HEK293 (cell line): ENCODE results near the gene CD276.

Source experiments
- CTCF ChIA-PET: fragments of 350-600 bp; formaldehyde crosslinking; extraction: SDS; loops from one replicate; lab custom pipeline; 2021; ENCODE audit warnings: antibody characterized with exemption; lab: Yijun Ruan, JAX
- POLR2A ChIA-PET: fragments of 300-600 bp; formaldehyde crosslinking; extraction: SDS; loops from one replicate; lab custom pipeline; 2020; ENCODE audit warnings: antibody characterized with exemption, inconsistent platforms; lab: Yijun Ruan, JAX
- H3K27ac ChIP-seq: fragments of 200-500 bp; sonication (Bioruptor generic); 2 replicates; pipeline ENCODE4 v1.5.1; 2014; ENCODE audit warnings: low read depth, low read length, control low read depth, inconsistent platforms; ENCODE audit errors: extremely low read depth
- H3K36me3 ChIP-seq, 2 experiments: fragments of 200-500 bp in 1 of 2; sonication (Bioruptor generic) in 1 of 2; 1 replicate in 1 of 2; 2 replicates in 1 of 2; pipeline ENCODE4 v1.5.1; 2014 to 2017; ENCODE audit warnings: inconsistent platforms in 2 of 2, low read length in 2 of 2; ENCODE audit not compliant: control insufficient read depth in 2 of 2, insufficient read depth in 1 of 2
- H3K4me1 ChIP-seq: fragments of 200-500 bp; sonication (Bioruptor generic); 2 replicates; pipeline ENCODE4 v1.5.1; 2014; ENCODE audit warnings: mild to moderate bottlenecking, low read length, inconsistent platforms; ENCODE audit not compliant: control insufficient read depth, insufficient read depth
- H3K4me3 ChIP-seq: 2 replicates; pipeline ENCODE4 v1.5.1; 2011; ENCODE audit warnings: low read depth, mild to moderate bottlenecking, control low read depth, low read length, moderate library complexity
- H3K9me3 ChIP-seq: fragments of 200-500 bp; sonication (Bioruptor generic); 2 replicates; pipeline ENCODE4 v1.5.1; 2014; ENCODE audit warnings: low read depth, low read length, inconsistent platforms; ENCODE audit not compliant: control insufficient read depth, insufficient read depth
- HOXD13 ChIP-seq: sonication (generic); formaldehyde crosslinking; IDR thresholded peaks from 2 replicates; pipeline ENCODE4 v1.8.0; 2022; ENCODE audit warnings: missing genetic modification reagents, borderline replicate concordance
- YY1 ChIP-seq: fragments of 450-650 bp; formaldehyde crosslinking; IDR thresholded peaks from 2 replicates; pipeline ENCODE4 v1.5.1; 2018; ENCODE audit warnings: missing biosample characterization, missing genetic modification characterization
- ZBTB48 ChIP-seq: fragments of 450-650 bp; formaldehyde crosslinking; IDR thresholded peaks from 2 replicates; pipeline ENCODE4 v1.5.1; 2016; ENCODE audit warnings: missing biosample characterization, missing genetic modification characterization
- ZBTB8A ChIP-seq: fragments of 450-650 bp; formaldehyde crosslinking; IDR thresholded peaks from 2 replicates; pipeline ENCODE4 v1.5.1; 2016; ENCODE audit warnings: missing biosample characterization, missing genetic modification characterization
- ZNF132 ChIP-seq: fragments of 450-650 bp; formaldehyde crosslinking; IDR thresholded peaks from 2 replicates; pipeline ENCODE4 v1.5.1; 2017; ENCODE audit warnings: missing biosample characterization, missing genetic modification characterization, borderline replicate concordance
- ZNF16 ChIP-seq: fragments of 450-650 bp; formaldehyde crosslinking; IDR thresholded peaks from 2 replicates; pipeline ENCODE4 v1.5.1; 2016; ENCODE audit warnings: low read depth, missing biosample characterization, missing genetic modification characterization
- ZNF248 ChIP-seq: fragments of 450-650 bp; formaldehyde crosslinking; IDR thresholded peaks from 2 replicates; pipeline ENCODE4 v1.5.1; 2017; ENCODE audit warnings: missing biosample characterization, missing genetic modification characterization
- ZNF280C ChIP-seq: fragments of 450-650 bp; formaldehyde crosslinking; IDR thresholded peaks from 2 replicates; pipeline ENCODE4 v1.5.1; 2016; ENCODE audit warnings: missing biosample characterization, missing genetic modification characterization
- ZNF335 ChIP-seq: fragments of 450-650 bp; formaldehyde crosslinking; conservative IDR thresholded peaks from 2 replicates; pipeline ENCODE4 v1.5.1; 2016; ENCODE audit warnings: missing biosample characterization, missing genetic modification characterization
- ZNF514 ChIP-seq: fragments of 450-650 bp; formaldehyde crosslinking; IDR thresholded peaks from 2 replicates; pipeline ENCODE4 v1.5.1; 2016; ENCODE audit warnings: missing biosample characterization, missing genetic modification characterization
- ZNF629 ChIP-seq: fragments of 450-650 bp; formaldehyde crosslinking; IDR thresholded peaks from 2 replicates; pipeline ENCODE4 v1.5.1; 2017; ENCODE audit warnings: missing biosample characterization, missing genetic modification characterization
- ZNF692 ChIP-seq: fragments of 450-650 bp; formaldehyde crosslinking; IDR thresholded peaks from 2 replicates; pipeline ENCODE4 v1.5.1; 2016; ENCODE audit warnings: missing biosample characterization, missing genetic modification characterization
- ZNF791 ChIP-seq: fragments of 450-650 bp; formaldehyde crosslinking; IDR thresholded peaks from 2 replicates; pipeline ENCODE4 v1.5.1; 2016; ENCODE audit warnings: missing biosample characterization, missing genetic modification characterization
- ZXDB ChIP-seq: fragments of 450-650 bp; formaldehyde crosslinking; IDR thresholded peaks from 2 replicates; pipeline ENCODE4 v1.5.1; 2016; ENCODE audit warnings: missing biosample characterization, missing genetic modification characterization
- TF ChIP-seq, protein P1 (sequence below): fragments of 450-650 bp; formaldehyde crosslinking; IDR thresholded peaks from 2 replicates; pipeline ENCODE4 v1.5.1; 2016; ENCODE audit warnings: missing biosample characterization, missing genetic modification characterization

CD276 gene

GRCh38 chr15:73694419-73694818 lies 10.2 kb downstream of the CD276 start:
- no peak overlapping the region for H3K27ac ChIP-seq
- TF ChIP-seq ZNF629 (0 out of 2 replicates have a peak, but pooled peaks have one; percentile 13), ZNF692 (tag by site-specific recombination) (no peak), ZNF335 (tag by site-specific recombination) (no peak)
- TF ChIP-seq, all 188 proteins: peak for 1
- H3K9me3 ChIP-seq: no peaks in the 10 kb centered on the region
- H3K36me3 ChIP-seq: peaks cover 12 to 22% of the 10 kb centered on the region in 2 experiments; a peak in 2 of 3 replicates
- H3K4me3 ChIP-seq: no peak overlapping the region
- ChIA-PET CTCF (interaction anchor here (0.6 to 16.7 kb wide), 6 partner anchors 10 to 149 kb away, joined by 3 to 543 read pairs (median 16); partner anchors contain the start of genes CD276 and NPTN), POLR2A (interaction anchor here (0.6 to 1.2 kb wide), 3 partner anchors 9 to 943 kb away, joined by 3 to 8 read pairs (median 3); no protein-coding TSS in a partner anchor)
- H3K4me1 ChIP-seq: peaks cover 19% of the 10 kb centered on the region

DNA sequence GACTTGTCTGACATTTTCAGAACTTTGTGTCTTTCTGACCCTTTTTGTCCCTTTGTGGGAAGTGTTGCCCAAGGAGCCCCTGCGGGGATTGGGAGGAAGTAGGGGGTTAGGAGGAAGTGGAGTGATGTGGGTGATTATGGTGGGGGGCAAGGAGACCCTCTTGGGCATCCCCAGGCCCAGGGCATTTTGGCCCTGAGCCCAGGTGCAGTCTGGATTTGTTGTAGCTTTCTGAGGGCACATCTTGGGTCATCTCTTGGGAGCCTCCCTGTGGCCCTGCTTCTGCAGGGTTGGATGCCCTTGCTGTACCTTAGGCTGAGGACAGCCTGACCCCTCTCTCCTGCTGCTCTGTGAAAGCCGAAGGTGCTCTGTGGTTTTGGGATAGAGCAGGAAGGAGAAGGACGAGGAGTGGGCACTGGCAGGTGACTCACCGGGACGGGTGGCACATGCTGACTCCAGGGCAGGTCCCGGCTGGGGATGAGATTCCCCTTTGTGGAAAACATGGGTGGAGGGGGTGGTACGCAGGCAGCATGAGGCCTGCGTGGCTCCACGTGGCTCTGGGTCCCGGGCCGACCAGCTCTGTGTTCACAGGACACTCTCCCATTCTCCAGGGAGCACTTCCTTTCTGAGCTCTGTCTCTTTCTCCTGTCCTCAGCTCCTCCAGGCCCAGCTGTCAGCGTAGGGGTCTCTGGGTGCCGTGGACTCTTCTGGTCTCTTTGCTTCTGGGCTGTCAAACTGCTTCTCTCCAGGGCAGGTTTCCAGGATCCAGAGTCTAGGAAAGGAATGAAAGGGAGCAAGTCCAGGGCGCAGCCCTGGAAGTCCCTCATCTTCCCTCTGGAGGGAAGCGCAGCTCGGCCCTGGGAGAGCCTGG lies 11.8 kb downstream of the CD276 start:
- H3K4me1 ChIP-seq: peaks cover 18% of the 10 kb centered on the region
- H3K4me3 ChIP-seq: no peak overlapping the region
- TF ChIP-seq ZNF248 (tag by site-specific recombination) (no peak), YY1 (tag by site-specific recombination) (no peak), HOXD13 (CRISPR knock-in tag) (no peak), ZNF132 (tag by site-specific recombination) (no peak), ZXDB (tag by site-specific recombination) (no peak), ZBTB48 (tag by site-specific recombination) (no peak)
- TF ChIP-seq, protein P1, sequence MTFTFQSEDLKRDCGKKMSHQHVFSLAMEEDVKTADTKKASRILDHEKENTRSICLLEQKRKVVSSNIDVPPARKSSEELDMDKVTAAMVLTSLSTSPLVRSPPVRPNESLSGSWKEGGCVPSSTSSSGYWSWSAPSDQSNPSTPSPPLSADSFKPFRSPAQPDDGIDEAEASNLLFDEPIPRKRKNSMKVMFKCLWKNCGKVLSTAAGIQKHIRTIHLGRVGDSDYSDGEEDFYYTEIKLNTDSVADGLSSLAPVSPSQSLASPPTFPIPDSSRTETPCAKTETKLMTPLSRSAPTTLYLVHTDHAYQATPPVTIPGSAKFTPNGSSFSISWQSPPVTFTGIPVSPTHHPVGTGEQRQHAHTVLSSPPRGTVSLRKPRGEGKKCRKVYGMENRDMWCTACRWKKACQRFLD (tag by site-specific recombination): no peak
- H3K27ac ChIP-seq: peak overlapping the region; percentile 54; the same call in 1 of the 2 replicates
- CTCF ChIA-PET: interaction anchor here (0.5 to 16.7 kb wide), 8 partner anchors 9 to 431 kb away, joined by 3 to 543 read pairs (median 32); partner anchors contain the start of genes CD276 and NPTN
- H3K36me3 ChIP-seq: peaks cover 12 to 23% of the 10 kb centered on the region in 2 experiments; a peak in 2 of 3 replicates
- POLR2A ChIA-PET: interaction anchor here (1.2 kb wide), 1 partner anchor 11 kb away, joined by 8 read pairs; no protein-coding TSS in a partner anchor
- H3K9me3 ChIP-seq: no peaks in the 10 kb centered on the region

DNA sequence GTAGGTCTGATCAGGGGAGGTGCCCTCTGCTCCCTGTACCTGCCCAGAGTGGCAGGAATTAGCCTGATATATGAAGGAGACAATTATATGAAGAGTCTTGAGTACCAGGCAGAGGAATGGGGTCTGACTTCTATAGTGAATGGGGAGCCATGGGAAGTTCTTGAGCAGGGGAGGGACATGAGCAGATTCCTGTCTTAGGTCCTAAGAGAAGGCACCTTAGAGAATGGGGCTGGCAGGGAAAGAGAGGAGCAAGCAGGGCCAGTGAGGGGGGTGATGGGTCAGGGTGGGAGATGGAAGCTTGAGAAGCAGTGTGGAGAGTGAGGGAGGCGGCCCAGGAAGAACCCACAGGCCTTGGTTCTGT lies 12.4 kb downstream of the CD276 start:
- H3K27ac ChIP-seq: peak overlapping the region; percentile 54
- no peaks in the 10 kb centered on the region for H3K9me3 ChIP-seq
- TF ChIP-seq ZNF514 (tag by site-specific recombination): no peak
- no peak for TF ChIP-seq ZBTB8A
- 0 out of 2 replicates have a peak, but pooled peaks have one; percentile 24 for TF ChIP-seq ZNF280C
- TF ChIP-seq ZNF16 (tag by site-specific recombination): peak; percentile 95
- TF ChIP-seq ZNF791 (tag by site-specific recombination): 0 out of 2 replicates have a peak, but pooled peaks have one; percentile 22
- TF ChIP-seq, all 188 proteins: peak for 3

More for the DNA sequence above, 12.4 kb downstream of the CD276 start:
- Histone ChIP-seq H3K4me3 (no peak overlapping the region), H3K36me3 (peaks cover 15 to 25% of the 10 kb centered on the region in 2 experiments), H3K4me1 (peaks cover 12% of the 10 kb centered on the region)
- POLR2A ChIA-PET: interaction anchor here (0.6 to 0.8 kb wide), 5 partner anchors 15 to 391 kb away, joined by 3 to 5 read pairs (median 4); partner anchors contain the start of gene NPTN
- CTCF ChIA-PET: interaction anchor here (0.5 to 16.7 kb wide), 8 partner anchors 8 to 432 kb away, joined by 3 to 543 read pairs (median 40); partner anchors contain the start of genes CD276 and NPTN
